Glomerular visceral epithelial cell (primary cell): Measurements from ENCODE around the gene MT1A.
A peak's percentile ranks its signal among the peaks of the same experiment; 100 is the strongest.

Experiments
- DNase-seq: peaks from one replicate; pipeline ENCODE4 v3.0.0-alpha.2; 2016; ENCODE audit errors: extremely low spot score

The MT1A gene

DNA sequence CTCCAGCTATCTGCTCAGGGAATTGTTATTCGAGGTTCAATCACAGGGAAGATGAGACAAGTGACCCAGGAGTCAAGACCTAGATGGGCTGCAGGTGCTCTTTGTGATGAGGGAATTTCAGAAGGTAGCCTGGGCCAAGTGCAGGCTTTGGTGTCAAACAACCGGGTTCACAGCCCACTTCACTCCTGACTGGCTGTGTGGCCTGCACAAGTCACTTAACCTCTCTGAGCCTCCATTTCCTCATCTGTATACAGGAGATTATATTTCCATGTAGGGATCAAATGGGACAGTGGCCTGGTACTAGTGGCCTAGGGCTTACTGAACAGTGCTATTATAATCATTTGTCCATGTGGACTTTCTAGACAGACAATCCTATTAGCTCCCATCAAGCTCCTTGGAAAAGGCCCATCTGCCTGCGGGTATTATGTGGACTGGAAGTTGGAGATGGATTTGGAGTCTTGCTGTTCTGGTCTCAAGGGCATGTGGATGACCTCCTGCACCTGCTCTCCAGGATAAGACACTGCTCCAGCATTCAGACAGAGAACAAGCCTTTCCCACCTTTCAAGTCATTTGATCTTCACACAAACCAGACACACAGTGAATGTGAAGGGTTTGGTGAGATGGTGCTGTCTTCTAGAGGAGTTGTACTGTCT, 40.7 kb downstream of the MT1A start:
- no peak for DNase-seq

DNA sequence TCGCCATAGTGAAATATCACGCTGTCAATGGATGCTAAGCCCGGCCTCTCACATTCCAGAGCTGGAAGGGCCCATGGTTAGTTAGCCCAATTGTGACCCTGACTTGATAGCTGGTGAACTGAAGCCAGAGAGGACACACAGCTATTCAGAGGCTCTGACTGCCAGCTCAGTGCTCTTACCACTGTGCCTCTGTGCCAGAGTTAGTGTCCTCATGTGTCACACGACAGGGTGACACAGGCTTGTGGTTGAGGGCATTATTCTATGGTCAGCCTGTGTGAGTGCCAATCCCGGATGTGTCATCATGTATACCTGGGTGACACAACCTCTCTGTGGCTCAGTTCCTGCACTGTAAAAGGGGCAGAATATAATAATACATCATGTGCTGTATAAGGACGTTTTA, 41.4 kb downstream of the MT1A start:
- no peak for DNase-seq

DNA sequence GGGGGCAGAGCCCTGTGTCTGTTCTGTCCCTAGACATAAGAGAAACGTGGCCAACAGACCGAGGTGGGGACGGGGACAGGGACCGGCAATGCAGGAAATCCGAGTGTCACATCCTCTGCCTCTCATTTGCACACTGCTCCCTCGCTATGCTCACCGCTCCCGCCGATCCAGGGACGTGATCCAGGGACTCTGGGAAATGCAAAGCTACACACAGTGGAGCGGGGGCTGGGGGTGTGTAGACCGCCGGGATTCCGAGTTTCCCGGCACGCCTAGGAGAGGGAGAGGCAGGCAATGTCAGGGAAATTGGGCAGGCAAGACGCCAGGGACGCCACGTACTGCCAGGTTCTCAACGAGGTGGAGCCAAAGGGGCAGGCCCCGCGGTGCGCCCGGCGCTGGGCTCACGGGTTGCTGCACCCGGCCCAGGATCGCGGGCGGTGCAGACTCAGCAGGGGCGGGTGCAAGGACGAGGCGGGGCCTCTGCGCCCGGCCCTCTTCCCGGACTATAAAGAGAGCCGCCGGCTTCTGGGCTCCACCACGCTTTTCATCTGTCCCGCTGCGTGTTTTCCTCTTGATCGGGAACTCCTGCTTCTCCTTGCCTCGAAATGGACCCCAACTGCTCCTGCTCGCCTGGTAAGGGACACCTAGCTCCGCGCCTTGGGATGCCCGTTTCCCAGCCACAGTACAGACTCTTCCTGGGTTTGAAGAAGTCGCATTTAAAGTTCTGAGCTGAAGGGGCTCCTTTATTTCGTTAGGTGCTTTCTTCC, 43.7 kb downstream of the MT1A start, which contains the start of gene MT1X:
MT1X (plus strand) TSS at position 532 of the 764 bp plus-strand sequence; CDS start at position 603, 71 bp downstream.
- DNase-seq, result peak; percentile 92

DNA sequence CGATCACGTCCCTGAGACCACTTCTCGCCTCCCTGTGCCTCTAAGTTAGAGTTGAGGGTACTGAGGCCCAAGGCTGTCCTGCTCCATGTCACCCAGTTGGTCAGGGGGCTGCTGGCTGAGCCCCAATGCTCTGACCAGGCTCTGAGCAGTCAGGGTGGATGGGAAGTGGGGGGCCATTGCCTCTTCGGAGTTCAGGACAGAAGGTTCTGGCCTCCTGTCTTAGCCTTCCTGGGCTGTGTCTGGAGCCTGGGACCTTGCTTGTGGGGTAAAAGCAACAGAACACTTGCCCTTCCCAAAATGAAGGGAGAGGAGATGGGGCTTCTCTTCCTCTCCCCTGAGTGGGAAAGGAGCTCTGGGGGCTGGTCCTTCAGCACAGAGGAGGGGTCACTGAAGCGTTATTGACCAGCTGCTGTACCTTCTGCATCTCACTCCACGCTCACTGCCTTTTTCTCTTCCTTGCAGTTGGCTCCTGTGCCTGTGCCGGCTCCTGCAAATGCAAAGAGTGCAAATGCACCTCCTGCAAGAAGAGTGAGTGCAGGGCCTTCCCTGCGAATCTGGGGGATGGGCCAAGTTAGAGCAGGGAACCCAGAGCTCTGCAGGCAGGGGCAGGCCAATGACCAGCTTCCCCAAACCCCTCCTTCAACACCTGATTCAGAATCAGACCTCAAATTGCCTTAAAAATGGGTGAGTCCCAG, 44.4 kb downstream of the MT1A start:
- DNase-seq, result no peak

DNA sequence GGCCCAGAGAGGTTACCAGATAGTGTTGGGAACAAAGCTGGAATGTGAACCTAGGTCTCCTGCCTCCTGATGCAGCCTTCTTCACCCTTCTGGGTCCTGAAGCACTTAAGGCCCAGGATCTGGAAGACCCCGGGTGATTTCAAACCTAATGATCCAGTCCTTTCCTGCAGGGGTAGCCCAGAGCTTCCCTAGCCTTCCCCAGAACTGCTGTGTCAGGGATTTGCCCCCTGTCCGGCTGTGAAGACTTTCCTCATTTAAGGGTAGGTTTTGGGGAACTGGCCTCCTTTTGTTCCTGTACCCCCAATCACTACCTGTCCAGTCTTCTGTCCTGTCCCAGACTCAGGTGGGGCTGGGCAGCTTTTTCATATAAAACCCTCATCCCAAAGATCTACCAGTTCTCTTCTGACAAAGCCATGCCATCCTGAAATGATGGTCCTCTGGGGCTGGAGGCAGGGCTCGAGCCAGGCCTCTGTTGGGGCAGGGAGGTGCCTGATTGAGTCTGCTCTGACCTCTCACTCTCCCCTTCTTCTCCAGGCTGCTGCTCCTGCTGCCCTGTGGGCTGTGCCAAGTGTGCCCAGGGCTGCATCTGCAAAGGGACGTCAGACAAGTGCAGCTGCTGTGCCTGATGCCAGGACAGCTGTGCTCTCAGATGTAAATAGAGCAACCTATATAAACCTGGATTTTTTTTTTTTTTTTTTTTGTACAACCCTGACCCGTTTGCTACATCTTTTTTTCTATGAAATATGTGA, 45.1 kb downstream of the MT1A start:
- no peak for DNase-seq

DNA sequence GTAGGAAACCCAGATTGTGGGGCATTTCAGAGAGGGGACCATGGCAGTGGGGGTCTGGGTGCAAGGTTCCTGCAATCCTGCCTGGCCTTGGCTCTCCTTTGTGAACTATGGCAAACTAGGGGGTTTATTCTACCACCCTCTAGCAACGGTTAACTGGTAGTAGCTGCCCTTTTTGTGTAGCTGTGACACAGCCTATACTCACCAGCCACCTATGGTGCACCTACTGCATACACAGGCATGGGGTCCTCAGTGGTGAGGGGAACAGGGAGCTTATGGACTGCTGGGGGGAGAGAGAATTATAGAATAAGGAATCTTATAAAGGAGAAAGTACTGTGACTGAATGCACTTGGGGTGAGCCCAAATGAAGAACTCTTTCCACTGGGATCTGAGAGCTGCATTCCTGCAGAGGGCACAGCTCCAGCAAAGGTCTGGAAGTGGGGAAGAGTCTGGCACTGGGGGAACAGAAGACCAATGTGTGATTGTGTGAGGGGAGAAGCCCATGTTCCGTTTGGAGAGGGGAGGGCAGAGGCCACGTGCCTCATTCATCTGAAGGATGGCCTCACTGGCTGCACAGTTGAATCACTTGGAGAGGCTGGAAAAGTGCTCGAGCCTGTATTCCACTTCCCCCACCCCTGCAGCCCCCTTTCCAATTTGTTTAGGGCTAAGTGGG, 45.9 kb downstream of the MT1A start:
- DNase-seq, result no peak

DNA sequence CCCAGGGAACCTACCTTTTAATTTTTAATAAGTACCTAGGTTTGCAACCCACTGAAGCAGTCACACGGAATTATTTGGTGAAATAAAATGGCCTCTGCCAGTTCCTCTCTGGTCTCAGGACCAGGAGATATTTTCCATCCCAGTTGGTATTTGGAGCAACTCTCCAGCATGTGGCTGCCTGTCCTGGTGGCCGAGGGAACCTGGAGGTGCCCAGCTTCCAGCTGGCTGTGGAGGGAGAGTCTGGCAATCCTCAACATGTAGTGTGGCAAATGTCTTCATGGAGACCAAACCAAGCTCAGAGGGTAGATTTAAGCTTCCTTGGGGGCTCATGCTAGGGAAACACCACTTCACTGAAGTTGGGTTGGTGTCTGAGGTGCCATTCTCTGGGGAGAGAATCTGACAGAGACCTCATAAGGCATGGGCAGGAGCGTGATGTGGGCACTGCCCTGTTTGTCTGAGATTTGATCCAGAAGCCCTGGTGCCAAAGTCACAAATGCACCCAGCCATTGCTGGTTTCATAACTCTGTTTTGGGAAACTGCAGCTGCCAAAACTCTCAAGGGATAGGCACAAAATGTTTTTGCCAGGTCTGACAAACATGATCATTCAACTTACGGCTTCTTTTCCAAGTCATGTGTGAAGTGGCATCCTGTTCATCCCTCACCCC, 46.6 kb downstream of the MT1A start:
- no peak for DNase-seq

DNA sequence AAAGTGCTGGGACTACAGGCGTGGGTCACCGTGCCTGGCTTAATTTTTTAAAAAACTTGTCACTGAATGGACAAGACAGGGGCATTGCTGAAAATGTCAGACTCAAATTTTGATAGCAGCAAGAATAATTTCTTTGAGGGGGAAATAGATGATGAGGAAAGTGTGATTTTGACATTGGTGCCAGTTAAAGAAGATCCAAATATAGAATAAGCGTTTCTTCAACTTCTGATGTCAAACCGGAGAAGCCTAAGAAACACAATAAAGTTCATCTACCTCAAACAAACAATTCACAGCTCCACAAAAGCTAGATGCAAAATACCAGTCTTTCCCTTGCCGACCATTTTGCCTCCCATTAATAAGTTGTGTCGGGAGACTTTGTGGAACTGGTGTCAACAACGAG, 48.3 kb downstream of the MT1A start:
- no peak for DNase-seq

DNA sequence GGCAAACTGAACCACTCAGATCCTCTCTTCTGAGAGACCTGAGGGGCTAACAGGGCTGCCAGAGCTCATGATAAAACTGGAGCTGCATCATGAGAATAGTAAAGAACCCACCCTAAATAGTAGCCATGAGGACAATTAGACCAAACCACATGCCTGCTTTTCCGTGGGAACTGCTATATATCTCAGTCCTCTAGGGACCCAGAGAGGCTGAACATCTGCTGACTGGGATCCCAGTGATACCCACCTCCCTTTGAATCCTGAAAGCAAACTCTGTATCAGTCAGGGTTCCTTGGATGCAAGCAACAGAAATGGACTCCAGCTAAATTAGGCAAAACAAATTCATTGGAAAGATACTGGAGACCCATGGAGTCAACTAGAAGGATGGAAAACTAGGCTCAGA, 50.3 kb downstream of the MT1A start:
- no peak for DNase-seq

DNA sequence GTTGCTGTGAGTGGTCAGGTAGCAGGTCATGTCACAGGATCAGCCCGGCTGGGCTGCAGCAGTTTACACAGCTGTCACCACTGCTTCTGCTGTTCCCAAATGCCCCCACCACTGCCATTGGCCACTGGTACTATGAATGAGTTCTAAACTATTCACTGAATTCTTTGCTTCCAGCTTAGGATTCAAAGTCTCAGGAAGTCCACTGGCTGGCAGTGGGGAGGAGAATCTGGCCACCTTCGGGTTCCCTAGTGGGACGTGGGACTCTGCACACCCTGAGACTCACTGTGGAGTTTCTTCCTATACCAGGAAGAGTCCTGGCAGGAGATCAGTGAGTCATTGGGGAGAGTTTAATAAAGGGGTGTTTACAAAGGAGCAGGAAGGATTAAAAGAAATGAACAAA, 50.7 kb downstream of the MT1A start:
- no peak for DNase-seq
